Measurements from ENCODE around the gene LRP1B.
"Not testable (repeated sequence)": the region's sequence is repeated elsewhere in the genome, so short reads cannot be mapped to it uniquely, and the experiment has no call there.

The LRP1B gene

GRCh38 chr2:140565756-140566155, 1565.1 kb downstream of the LRP1B start:
- TF ChIP-seq, protein P1, sequence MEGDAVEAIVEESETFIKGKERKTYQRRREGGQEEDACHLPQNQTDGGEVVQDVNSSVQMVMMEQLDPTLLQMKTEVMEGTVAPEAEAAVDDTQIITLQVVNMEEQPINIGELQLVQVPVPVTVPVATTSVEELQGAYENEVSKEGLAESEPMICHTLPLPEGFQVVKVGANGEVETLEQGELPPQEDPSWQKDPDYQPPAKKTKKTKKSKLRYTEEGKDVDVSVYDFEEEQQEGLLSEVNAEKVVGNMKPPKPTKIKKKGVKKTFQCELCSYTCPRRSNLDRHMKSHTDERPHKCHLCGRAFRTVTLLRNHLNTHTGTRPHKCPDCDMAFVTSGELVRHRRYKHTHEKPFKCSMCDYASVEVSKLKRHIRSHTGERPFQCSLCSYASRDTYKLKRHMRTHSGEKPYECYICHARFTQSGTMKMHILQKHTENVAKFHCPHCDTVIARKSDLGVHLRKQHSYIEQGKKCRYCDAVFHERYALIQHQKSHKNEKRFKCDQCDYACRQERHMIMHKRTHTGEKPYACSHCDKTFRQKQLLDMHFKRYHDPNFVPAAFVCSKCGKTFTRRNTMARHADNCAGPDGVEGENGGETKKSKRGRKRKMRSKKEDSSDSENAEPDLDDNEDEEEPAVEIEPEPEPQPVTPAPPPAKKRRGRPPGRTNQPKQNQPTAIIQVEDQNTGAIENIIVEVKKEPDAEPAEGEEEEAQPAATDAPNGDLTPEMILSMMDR (IDR thresholded peaks at IDR 0.05) = no peak
- H3K27ac ChIP-seq = no peak overlapping the region
- H3K4me3 ChIP-seq = no peak overlapping the region
- no peak for DNase-seq (ENCODE audit: low spot score)

GRCh38 chr2:140555701-140556100, 1575.1 kb downstream of the LRP1B start:
- Histone ChIP-seq H3K4me3 (no peak overlapping the region), H3K27ac (no peak overlapping the region)
- DNase-seq (ENCODE audit: low spot score) = no peak
- TF ChIP-seq, protein P1 (IDR thresholded peaks at IDR 0.05) = no peak

DNA sequence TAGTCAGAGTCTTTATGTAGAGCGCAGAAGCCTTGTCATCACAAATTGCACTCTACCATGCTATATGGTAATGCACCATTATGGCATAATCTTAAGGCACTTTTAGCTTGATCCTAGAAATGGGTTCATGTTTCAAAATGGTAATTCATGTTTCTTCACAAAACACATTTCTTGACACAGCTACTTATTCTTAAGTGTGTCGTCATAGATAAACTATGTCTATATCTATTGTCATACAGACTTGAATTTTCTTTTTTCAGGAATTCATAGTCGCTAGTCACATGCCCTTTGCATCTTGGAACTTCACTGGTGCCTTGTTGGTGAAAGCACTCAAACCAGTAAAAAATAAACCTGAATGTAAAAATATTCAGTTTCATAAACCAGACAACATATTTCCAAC, 1578.2 kb downstream of the LRP1B start:
- TF ChIP-seq, protein P1 (IDR thresholded peaks at IDR 0.05) = no peak
- no peak overlapping the region for H3K4me3 ChIP-seq
- no peak overlapping the region for H3K27ac ChIP-seq
- DNase-seq (ENCODE audit: low spot score) = no peak

DNA sequence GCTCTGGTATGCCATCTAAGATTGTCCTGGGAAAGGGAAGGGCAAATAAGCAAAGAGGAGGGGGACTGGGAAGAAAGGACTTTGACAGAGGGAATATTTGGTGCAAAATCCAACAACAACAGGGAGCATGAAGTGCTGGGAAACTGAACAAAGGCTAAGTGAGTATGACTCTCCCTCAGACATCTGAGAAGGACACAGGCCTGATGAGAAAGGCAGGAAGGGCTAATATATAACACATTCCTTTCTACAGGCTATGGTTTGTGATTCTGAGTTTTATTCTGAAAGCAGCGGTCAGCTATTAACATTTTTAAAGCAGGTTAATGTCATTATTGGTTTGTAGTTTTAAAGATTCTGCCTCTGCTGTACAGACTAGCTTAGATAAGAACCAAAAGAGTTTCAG, 1579.5 kb downstream of the LRP1B start:
- Histone ChIP-seq H3K4me3 (no peak overlapping the region), H3K27ac (no peak overlapping the region)
- no peak for DNase-seq (ENCODE audit: low spot score)
- TF ChIP-seq, protein P1 (IDR thresholded peaks at IDR 0.05) = no peak

DNA sequence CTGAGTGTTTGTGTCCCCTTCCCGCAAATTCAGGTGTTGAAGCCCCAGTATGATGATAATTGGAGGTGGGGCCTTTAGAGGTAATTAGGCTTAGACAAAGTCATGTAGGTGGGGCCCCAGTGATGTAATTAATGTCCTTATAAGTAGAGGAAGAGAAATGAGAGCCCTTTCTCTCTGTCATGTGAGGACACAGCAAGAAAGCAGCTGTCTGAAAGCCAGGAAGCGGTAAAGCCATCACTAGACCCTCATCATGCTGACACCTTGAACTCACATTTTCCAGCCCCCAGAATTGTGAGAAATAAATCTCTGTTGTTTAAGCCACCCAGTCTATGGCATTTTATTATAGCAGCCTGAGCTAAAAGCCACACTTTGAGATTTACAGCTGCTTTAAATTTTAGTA, 1580.0 kb downstream of the LRP1B start:
- no peak overlapping the region for H3K4me3 ChIP-seq
- no peak for DNase-seq (ENCODE audit: low spot score)
- no peak overlapping the region for H3K27ac ChIP-seq
- TF ChIP-seq, protein P1 (IDR thresholded peaks at IDR 0.05) = no peak

DNA sequence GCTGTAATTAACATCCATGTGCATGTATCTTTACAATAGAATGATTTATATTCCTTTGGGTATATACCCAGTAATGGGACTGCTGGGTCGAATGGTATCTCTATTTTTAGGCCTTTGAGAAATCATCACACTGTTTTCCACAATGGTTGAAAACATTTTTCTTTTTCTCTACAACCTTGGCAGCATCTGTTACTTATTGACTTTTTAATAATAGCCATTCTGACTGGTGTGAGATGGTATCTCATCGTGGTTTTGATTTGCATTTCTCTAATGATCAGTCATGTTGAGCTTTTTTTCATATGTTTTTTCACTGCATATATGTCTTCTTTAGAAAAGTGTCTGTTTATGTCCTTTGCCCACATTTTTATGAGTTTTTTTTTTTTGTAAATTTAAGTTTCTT, 1586.0 kb downstream of the LRP1B start:
- not testable (repeated sequence) for H3K27ac ChIP-seq; DNase-seq (ENCODE audit: low spot score); H3K4me3 ChIP-seq

- H3K4me3 ChIP-seq = no peak overlapping the region
- H3K27ac ChIP-seq = no peak overlapping the region
- TF ChIP-seq, protein P1 (IDR thresholded peaks at IDR 0.05) = no peak
- no peak for DNase-seq (ENCODE audit: low spot score)
These were observed 1588.2 kb downstream of the LRP1B start for GRCh38 chr2:140542627-140543026.

Data from coronary artery (tissue), 2 donors.